Measurements from ENCODE around the gene SMAD7.

Gene SMAD7

GRCh38 chr18:48938827-48939204, 11.9 kb downstream of the SMAD7 start:
- intact Hi-C loops (cut with DNase I), result loop anchor here (10.0 kb wide), 1 partner anchor 264 kb away; no protein-coding TSS in a partner anchor
- DNase-seq, result peak in 6 of 42 donors; percentile 16 to 53 (median 47)

- DNase-seq, result peak in 2 of 42 donors; percentile 8 to 39
- intact Hi-C loops (cut with DNase I), result loop anchor here (10.0 kb wide), 1 partner anchor 263 kb away; no protein-coding TSS in a partner anchor
Observed at GRCh38 chr18:48937869-48938750, 12.7 kb downstream of the SMAD7 start.

- intact Hi-C loops (cut with DNase I), result loop anchor here (10.0 kb wide), 1 partner anchor 261 kb away; no protein-coding TSS in a partner anchor
- DNase-seq, result no peak
Observed at GRCh38 chr18:48935433-48935774, 15.4 kb downstream of the SMAD7 start.

DNA sequence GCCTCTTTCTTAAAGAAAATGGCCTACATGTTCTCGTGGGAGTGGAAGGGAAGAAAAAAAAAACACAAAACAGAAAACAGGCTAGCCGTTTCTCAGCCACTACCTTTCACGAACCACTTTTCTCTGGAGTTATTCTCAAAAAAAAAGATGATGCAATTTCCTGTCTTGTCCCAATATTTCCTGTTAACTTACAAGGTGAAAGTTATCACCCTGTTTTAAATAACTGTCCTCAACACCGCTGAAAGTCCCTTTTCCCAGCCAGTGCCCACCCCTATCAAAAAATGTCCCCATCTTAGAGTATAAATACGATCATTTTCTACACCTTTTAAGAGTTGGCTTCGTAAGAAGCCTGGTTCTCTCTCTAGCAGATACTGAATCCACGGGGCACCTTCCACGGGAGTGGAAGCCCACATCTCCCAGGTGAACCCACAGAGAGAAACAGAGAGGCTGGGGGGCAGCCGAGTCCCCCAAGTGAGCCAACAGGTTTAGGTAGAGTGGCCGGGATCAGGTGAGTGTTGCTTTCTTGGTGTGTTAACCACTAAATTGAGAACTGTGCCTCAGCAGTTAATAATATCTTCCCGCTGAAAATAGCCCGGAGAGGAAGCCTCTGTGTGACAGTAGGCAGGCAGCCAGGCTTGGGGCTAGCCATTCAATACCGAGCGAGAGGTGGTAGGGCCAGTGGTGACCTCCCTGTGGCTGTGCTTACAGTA, 15.9 kb downstream of the SMAD7 start:
- intact Hi-C loops (cut with DNase I), result loop anchor here (10.0 kb wide), 1 partner anchor 260 kb away; no protein-coding TSS in a partner anchor
- peak in 16 of 42 donors; percentile 41 to 81 (median 59) for DNase-seq

GRCh38 chr18:48934415-48934722, 16.4 kb downstream of the SMAD7 start:
- DNase-seq, result peak in 3 of 42 donors; percentile 9 to 27 (median 19)
- intact Hi-C loops (cut with DNase I), result loop anchor here (10.0 kb wide), 1 partner anchor 260 kb away; no protein-coding TSS in a partner anchor

DNA sequence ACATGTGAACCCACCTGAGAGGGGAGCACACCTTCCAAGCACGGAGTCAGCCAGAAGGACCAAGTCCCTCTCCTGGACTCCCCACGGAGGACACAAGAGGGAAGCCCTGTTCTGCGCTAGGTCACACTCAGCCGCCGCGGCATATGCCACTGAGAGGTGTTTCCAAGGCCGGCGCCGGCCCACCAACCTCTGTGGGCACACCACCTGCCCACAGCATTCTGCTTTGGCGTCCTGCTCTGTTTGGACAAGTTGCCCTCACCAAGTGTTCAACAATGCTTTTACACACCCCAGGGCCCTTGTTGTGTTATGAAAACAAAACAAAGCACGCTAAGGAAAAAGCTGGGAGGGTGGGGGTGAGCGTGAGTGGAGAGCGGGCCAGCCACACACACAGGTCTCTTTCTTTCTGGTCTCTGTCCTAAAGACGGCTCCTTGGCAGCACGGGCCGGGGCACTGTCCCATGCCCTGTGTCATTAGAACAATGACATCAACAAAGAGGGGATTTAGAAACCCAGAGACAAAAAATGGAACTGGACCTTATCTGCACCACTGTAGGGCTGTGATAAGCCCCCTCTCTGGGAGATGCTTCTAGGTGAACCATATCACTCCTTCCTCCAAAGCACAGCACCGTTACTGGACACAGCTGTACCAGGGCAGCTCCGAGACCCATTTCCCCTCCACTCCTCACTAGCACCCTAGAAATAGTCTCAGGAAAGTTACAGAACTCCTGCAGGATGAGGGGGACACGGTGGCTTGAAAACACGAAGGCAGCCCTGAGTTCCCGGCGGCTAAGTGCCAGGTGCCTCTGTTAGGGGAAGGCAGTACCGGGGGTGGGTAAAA, 17.0 kb downstream of the SMAD7 start:
- DNase-seq, result peak in 37 of 42 donors; percentile 34 to 88 (median 73)

GRCh38 chr18:48932822-48933510, 17.8 kb downstream of the SMAD7 start:
- intact Hi-C loops (cut with DNase I), result loop anchor here (10.0 kb wide), 1 partner anchor 258 kb away; no protein-coding TSS in a partner anchor
- DNase-seq, result peak in 4 of 42 donors; percentile 9 to 54 (median 22)

More for the DNA sequence above, 17.0 kb downstream of the SMAD7 start:
- intact Hi-C loops (cut with DNase I), result loop anchor here (10.0 kb wide), 1 partner anchor 259 kb away; no protein-coding TSS in a partner anchor

DNA sequence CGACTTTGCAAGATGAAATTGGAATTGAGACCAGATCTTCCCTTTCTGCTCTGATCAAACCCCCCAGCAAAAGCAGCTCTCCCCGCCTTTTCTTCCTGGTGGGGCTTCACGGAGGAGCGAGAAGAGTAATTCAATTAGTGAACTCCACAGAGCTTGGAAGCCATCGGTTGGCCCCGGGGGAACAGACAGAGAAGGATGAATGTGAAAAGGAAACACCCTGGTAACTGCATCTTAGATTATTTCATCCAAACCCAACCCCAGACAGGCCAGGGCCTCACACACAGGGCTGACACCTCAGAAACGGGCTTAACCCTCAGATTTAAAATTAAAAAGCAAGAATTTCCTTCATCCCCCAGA, 18.3 kb downstream of the SMAD7 start:
- intact Hi-C loops (cut with DNase I), result loop anchor here (10.0 kb wide), 1 partner anchor 258 kb away; no protein-coding TSS in a partner anchor
- DNase-seq, result peak in 2 of 42 donors; percentile 15 to 55

DNA sequence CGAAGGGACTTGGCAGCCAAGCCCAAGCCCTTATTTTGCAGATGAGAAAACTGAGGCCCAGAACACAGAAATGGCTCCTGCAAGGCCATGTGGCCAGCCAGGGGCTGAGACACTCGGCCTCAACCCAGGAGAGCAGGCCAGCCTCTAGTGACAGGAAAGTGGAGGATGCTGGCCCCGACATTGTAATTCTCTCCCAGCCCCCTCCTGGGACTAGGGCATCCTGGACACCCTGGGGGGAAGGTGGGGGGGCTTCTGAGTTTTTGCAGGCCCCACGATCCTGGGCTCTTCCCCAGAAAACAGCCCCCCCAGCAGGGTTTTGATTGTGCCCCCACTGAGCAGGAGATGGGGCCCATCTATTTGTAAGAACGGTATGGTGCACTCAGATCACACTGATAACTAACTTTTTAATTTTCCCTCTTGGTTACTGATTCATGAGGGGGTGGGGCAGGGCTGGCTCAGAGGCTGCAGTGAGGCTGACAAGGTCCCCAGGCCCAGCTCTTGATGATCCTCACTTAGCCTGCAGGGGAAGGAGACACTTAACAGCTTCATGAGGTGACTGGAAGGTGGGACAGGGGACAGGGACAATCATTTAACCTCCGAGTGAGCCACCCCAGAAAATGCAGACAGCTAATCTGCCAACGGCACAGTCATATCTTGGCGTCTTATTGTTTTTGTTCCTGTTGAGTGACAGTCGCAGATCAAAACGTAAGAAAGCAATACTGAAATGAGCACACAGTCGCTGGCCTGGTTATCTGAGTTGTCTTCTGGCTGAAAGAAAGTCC, 18.9 kb downstream of the SMAD7 start:
- peak in 2 of 42 donors; percentile 13 to 19 for DNase-seq
- intact Hi-C loops (cut with DNase I), result loop anchor here (10.0 kb wide), 1 partner anchor 257 kb away; no protein-coding TSS in a partner anchor

- peak in 1 of 42 donors; percentile 9 for DNase-seq
- intact Hi-C loops (cut with DNase I), result loop anchor here (10.0 kb wide), 1 partner anchor 256 kb away; no protein-coding TSS in a partner anchor
Observed at GRCh38 chr18:48930926-48931325, 19.8 kb downstream of the SMAD7 start.

- intact Hi-C loops (cut with DNase I), result loop anchor here (10.0 kb wide), 1 partner anchor 255 kb away; no protein-coding TSS in a partner anchor
- DNase-seq, result peak in 6 of 42 donors; percentile 5 to 64 (median 23)
Observed at GRCh38 chr18:48929941-48930713, 20.6 kb downstream of the SMAD7 start.

DNA sequence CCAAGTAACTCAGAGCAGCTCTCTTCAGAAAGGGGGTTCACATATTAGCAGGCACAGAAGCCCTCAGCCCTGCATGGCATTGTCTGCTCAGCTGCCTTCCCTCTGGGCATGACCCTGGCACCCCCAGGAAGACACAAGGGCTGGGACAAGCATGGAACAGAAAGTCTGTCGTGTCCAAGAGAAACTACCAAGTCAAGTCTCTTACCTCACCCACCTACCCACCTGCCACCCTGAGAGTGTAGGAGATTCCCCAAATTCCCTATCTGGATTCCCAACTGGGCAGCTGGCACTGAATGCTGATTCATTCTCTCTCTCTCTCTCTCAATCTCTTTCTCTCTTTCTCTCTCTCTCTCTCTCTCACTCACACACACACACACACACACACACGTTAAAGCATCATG, 21.6 kb downstream of the SMAD7 start:
- peak in 1 of 42 donors; percentile 11 for DNase-seq
- intact Hi-C loops (cut with DNase I), result no loop called here

DNA sequence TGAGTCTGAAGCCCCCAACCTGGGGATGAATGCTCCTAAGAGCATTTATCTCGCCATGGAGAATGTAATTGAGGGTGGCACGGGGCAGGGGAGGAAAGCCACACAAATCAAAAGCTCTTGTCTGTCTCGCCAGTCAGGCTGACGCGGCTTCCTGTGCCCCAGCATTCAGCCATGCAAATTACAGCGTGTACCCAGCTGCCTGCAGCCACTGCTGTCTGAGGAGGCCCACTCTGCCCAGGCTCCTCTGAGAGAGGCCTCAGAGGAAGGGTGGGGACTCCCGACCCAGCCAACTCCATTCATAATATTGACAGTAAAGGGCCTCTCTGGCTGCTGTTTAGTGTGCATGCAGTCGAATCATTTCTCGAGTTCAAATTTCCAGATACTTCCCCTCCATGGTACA, 22.0 kb downstream of the SMAD7 start:
- DNase-seq, result peak; percentile 61 to 92 (median 82)

GRCh38 chr18:48927286-48928080, 23.3 kb downstream of the SMAD7 start:
- peak in 3 of 42 donors; percentile 4 to 9 (median 9) for DNase-seq
- intact Hi-C loops (cut with DNase I), result no loop called here

More for the DNA sequence above, 22.0 kb downstream of the SMAD7 start:
- intact Hi-C loops (cut with DNase I), result no loop called here

- intact Hi-C loops (cut with DNase I), result no loop called here
Observed at GRCh38 chr18:48926420-48926857, 24.3 kb downstream of the SMAD7 start.

DNA sequence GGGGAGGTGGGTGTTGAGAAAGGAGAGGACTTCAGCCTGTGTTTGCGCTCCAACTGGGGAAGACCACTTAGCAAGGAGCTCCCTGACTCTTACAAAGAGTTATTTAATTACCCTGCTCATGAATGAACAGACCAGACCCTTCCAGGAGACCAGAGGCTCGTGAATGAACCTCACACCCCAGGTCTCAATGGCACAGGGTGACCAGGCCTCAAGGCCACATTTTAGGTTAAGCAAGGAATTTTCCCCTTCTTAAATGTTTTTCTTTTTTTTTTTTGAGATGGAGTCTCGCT, 25.3 kb downstream of the SMAD7 start:
- intact Hi-C loops (cut with DNase I), result no loop called here
- peak in 1 of 42 donors; percentile 3 for DNase-seq

More at GRCh38 chr18:48926420-48926857, 24.3 kb downstream of the SMAD7 start:
- peak in 1 of 42 donors; percentile 7 for DNase-seq

Data from head of caudate nucleus (tissue), 42 donors.